ENCODE measurements around the gene PCSK4.

PCSK4 gene

GRCh38 chr19:1507763-1508506 lies 17.8 kb upstream of the PCSK4 start (continued):
- peak; percentile 75; the same call in 1 of the 2 replicates for TF ChIP-seq ZBTB10 (tag by site-specific recombination; IDR thresholded peaks at IDR 0.05)
- peak; percentile 68 for TF ChIP-seq KLF8 (tag by site-specific recombination; IDR thresholded peaks at IDR 0.05)

- ChIA-PET POLR2A (interaction anchor here (1.6 kb wide), 1 partner anchor 16 kb away, joined by 3 read pairs; the partner anchor contains the start of gene REEP6), CTCF (no interaction called here)
- H3K36me3 ChIP-seq (ENCODE audit: control insufficient read depth in 2 of 2, insufficient read depth in 1 of 2, low read length in 2 of 2): no peaks in the 10 kb centered on the region
- TF ChIP-seq SCRT2 (tag by site-specific recombination; IDR thresholded peaks at IDR 0.05) (peak; percentile 61), ZNF433 (tag by site-specific recombination; IDR thresholded peaks at IDR 0.05; ENCODE audit: low read depth) (no peak), ZNF692 (tag by site-specific recombination; IDR thresholded peaks at IDR 0.05) (0 out of 2 replicates have a peak, but pooled peaks have one; percentile 16), ZFP69B (tag by site-specific recombination; IDR thresholded peaks at IDR 0.05) (peak; percentile 56), ZNF391 (tag by site-specific recombination; IDR thresholded peaks at IDR 0.05; ENCODE audit: borderline replicate concordance, low read depth) (no peak), ZNF404 (tag by site-specific recombination; IDR thresholded peaks at IDR 0.05) (no peak), SCRT1 (tag by site-specific recombination; IDR thresholded peaks at IDR 0.05; ENCODE audit: borderline replicate concordance) (0 out of 2 replicates have a peak, but pooled peaks have one; percentile 36), ZNF221 (tag by site-specific recombination; IDR thresholded peaks at IDR 0.05; ENCODE audit: borderline replicate concordance) (no peak)
- H3K27ac ChIP-seq (ENCODE audit: extremely low read depth, low read depth, low read length): no peak overlapping the region
- H3K9me3 ChIP-seq (ENCODE audit: control insufficient read depth, insufficient read depth, low read depth, low read length): no peaks in the 10 kb centered on the region
- H3K4me1 ChIP-seq (ENCODE audit: control insufficient read depth, insufficient read depth, low read length): peaks cover 3% of the 10 kb centered on the region; the same call in 1 of the 2 replicates
- no peak overlapping the region for H3K4me3 ChIP-seq (ENCODE audit: low read depth, low read length)
Observed at GRCh38 chr19:1507192-1507660, 17.1 kb upstream of the PCSK4 start.

- H3K27ac ChIP-seq (ENCODE audit: extremely low read depth, low read depth, low read length): no peak overlapping the region
- peaks cover 3% of the 10 kb centered on the region; the same call in 1 of the 2 replicates for H3K4me1 ChIP-seq (ENCODE audit: control insufficient read depth, insufficient read depth, low read length)
- POLR2A ChIA-PET: interaction anchor here (0.6 to 1.6 kb wide), 2 partner anchors 15 to 89 kb away, joined by 3 read pairs; partner anchors contain the start of gene REEP6
- CTCF ChIA-PET: interaction anchor here (0.6 kb wide), 1 partner anchor 312 kb away, joined by 4 read pairs; no protein-coding TSS in a partner anchor
- no peaks in the 10 kb centered on the region for H3K9me3 ChIP-seq (ENCODE audit: control insufficient read depth, insufficient read depth, low read depth, low read length)
- no peak overlapping the region for H3K4me3 ChIP-seq (ENCODE audit: low read depth, low read length)
- no peaks in the 10 kb centered on the region for H3K36me3 ChIP-seq (ENCODE audit: control insufficient read depth in 2 of 2, insufficient read depth in 1 of 2, low read length in 2 of 2)
- TF ChIP-seq ZNF398 (tag by site-specific recombination; IDR thresholded peaks at IDR 0.05) (no peak), PATZ1 (tag by site-specific recombination; IDR thresholded peaks at IDR 0.05) (0 out of 2 replicates have a peak, but pooled peaks have one; percentile 14), HIC1 (tag by site-specific recombination; IDR thresholded peaks at IDR 0.05) (peak; percentile 16; the same call in 1 of the 2 replicates), ZNF624 (tag by site-specific recombination; IDR thresholded peaks at IDR 0.05) (no peak), KLF17 (tag by site-specific recombination; IDR thresholded peaks at IDR 0.05) (no peak), BCL11A (tag by site-specific recombination; IDR thresholded peaks at IDR 0.05; ENCODE audit: low read depth) (peak; percentile 70; the same call in 1 of the 2 replicates), GLIS1 (tag by site-specific recombination; IDR thresholded peaks at IDR 0.05) (peak; percentile 38)
Observed at GRCh38 chr19:1505991-1506881, 16.1 kb upstream of the PCSK4 start.

Data from HEK293 (cell line).